Caco-2 (cell line): ENCODE data around the gene TMEM202. TPM values are rescaled to one million over a fixed set of nuclear protein-coding genes. Genes with fewer than 3 reads are reported as not detected.

Source experiments
- BruUV-seq: library from RNA; stranded (reverse); fragments of 400-500 nt; replicated peaks from 2 replicates; lab custom pipeline; 2021; lab: Mats Ljungman, UMichigan
- CTCF ChIA-PET: fragments of 300-600 bp; sonication (Branson Sonifier 250); formaldehyde crosslinking; loops from one replicate; lab custom pipeline; 2022; ENCODE audit warnings: antibody characterized with exemption; lab: Charles Lee
- POLR2A ChIA-PET: fragments of 300-600 bp; sonication (Branson Sonifier 250); formaldehyde crosslinking; loops from one replicate; lab custom pipeline; 2022; ENCODE audit warnings: antibody characterized with exemption; lab: Charles Lee
- DNase-seq, 2 experiments: peaks; one replicate each; pipeline versions ENCODE4 v3.0.0 to v3.0.0-alpha.2; 2020 to 2022
- H3K27me3 ChIP-seq: replicated peaks from 2 replicates; pipeline ENCODE4 v1.6.0; 2011; ENCODE audit warnings: low read length; ENCODE audit not compliant: control insufficient read depth, insufficient read depth
- H3K36me3 ChIP-seq: 2 replicates; pipeline ENCODE4 v1.5.1; 2011; ENCODE audit warnings: low read length; ENCODE audit not compliant: control insufficient read depth, insufficient read depth
- H3K4me1 ChIP-seq: fragments of 250-450 bp; sonication (Bioruptor Pico); 2 replicates; pipeline ENCODE4 v1.5.1; 2020; ENCODE audit warnings: mild to moderate bottlenecking
- H3K4me3 ChIP-seq: 2 replicates; pipeline ENCODE4 v1.5.1; 2011; ENCODE audit warnings: low read depth, mild to moderate bottlenecking, control low read depth, low read length
- H3K9me3 ChIP-seq: fragments of 250-450 bp; sonication (Bioruptor Pico); 2 replicates; pipeline ENCODE4 v1.5.1; 2020; ENCODE audit warnings: mild to moderate bottlenecking, moderate library complexity
- H3K27ac Mint-ChIP-seq: one replicate; pipeline ENCODE4 v1.8.0; 2022; ENCODE audit warnings: mixed read lengths; ENCODE audit not compliant: unreplicated experiment
- H3K27me3 Mint-ChIP-seq: one replicate; pipeline ENCODE4 v1.8.0; 2022; ENCODE audit warnings: mixed read lengths; ENCODE audit not compliant: insufficient read depth, unreplicated experiment
- H3K36me3 Mint-ChIP-seq: one replicate; pipeline ENCODE4 v1.8.0; 2022; ENCODE audit warnings: mild to moderate bottlenecking, mixed read lengths; ENCODE audit not compliant: insufficient read depth, unreplicated experiment
- H3K4me1 Mint-ChIP-seq: one replicate; pipeline ENCODE4 v1.8.0; 2022; ENCODE audit warnings: low read depth, mixed read lengths; ENCODE audit not compliant: unreplicated experiment
- H3K4me3 Mint-ChIP-seq: one replicate; pipeline ENCODE4 v1.8.0; 2022; ENCODE audit warnings: mild to moderate bottlenecking, moderate library complexity, mixed read lengths; ENCODE audit not compliant: unreplicated experiment
- H3K9me3 Mint-ChIP-seq: one replicate; pipeline ENCODE4 v1.8.0; 2022; ENCODE audit warnings: mixed read lengths; ENCODE audit not compliant: unreplicated experiment
- intact Hi-C: fragments of 100-400 bp; cut with micrococcal nuclease; formaldehyde crosslinking; loops from one replicate; pipeline ENCODE4 v1.10.0; 2022; ENCODE audit not compliant: unreplicated experiment
- total RNA-seq: library from RNA; stranded (reverse); gene quantifications from 2 replicates; pipeline ENCODE4 v1.2.3, GENCODE V29; 2022
- TF ChIP-seq, protein P1 (sequence below), 2 experiments: fragments of 200-600 bp in 1 of 2; IDR thresholded peaks; 1 replicate in 1 of 2; 2 replicates in 1 of 2; pipeline versions ENCODE4 v1.5.1 to v1.8.0; 2011 to 2022; ENCODE audit warnings: antibody characterized with exemption in 1 of 2, control low read depth in 1 of 2, inconsistent platforms in 1 of 2, low read depth in 1 of 2, low read length in 1 of 2, mild to moderate bottlenecking in 1 of 2, moderate library complexity in 1 of 2; ENCODE audit not compliant: insufficient read depth in 1 of 2, severe bottlenecking in 1 of 2, unreplicated experiment in 1 of 2

TMEM202 gene
- total RNA-seq, 1 experiment from 2014 or later = not detected

DNA sequence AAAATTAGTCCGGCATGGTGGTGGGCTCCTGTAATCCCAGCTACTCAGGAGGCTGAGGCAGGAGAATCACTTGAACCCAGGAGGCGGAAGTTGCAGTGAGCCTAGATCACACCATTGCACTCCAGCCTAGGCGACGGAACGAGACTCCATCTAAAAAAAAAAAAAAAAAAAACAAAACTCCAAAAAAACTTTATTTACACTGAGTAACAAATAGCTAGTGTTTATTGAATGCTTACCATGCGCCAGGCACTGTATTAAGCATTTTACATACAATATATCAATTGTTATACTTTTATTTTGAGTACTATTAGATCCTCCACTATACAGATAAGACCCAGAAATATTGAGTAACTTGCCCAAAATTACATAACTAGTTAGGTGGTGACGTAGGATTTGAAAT, 58.6 kb downstream of the TMEM202 start:
- TF ChIP-seq, protein P1, sequence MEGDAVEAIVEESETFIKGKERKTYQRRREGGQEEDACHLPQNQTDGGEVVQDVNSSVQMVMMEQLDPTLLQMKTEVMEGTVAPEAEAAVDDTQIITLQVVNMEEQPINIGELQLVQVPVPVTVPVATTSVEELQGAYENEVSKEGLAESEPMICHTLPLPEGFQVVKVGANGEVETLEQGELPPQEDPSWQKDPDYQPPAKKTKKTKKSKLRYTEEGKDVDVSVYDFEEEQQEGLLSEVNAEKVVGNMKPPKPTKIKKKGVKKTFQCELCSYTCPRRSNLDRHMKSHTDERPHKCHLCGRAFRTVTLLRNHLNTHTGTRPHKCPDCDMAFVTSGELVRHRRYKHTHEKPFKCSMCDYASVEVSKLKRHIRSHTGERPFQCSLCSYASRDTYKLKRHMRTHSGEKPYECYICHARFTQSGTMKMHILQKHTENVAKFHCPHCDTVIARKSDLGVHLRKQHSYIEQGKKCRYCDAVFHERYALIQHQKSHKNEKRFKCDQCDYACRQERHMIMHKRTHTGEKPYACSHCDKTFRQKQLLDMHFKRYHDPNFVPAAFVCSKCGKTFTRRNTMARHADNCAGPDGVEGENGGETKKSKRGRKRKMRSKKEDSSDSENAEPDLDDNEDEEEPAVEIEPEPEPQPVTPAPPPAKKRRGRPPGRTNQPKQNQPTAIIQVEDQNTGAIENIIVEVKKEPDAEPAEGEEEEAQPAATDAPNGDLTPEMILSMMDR (IDR thresholded peaks at IDR 0.05; ENCODE audit: insufficient read depth in 1 of 2, low read depth in 1 of 2, low read length in 1 of 2, severe bottlenecking in 1 of 2, unreplicated experiment in 1 of 2) = no peak
- ChIA-PET CTCF (interaction anchor here (0.7 kb wide), 1 partner anchor 54 kb away, joined by 3 read pairs; no protein-coding TSS in a partner anchor), POLR2A (no interaction called here)
- Mint-ChIP-seq H3K4me3 (no peak overlapping the region), H3K4me1 (no peaks in the 10 kb centered on the region), H3K36me3 (no peaks in the 10 kb centered on the region), H3K9me3 (no peaks in the 10 kb centered on the region), H3K27ac (no peak overlapping the region), H3K27me3 (no peaks in the 10 kb centered on the region)
- intact Hi-C loops = no loop called here
- peaks cover 2% of the 10 kb centered on the region; the same call in 1 of the 2 replicates for H3K27me3 ChIP-seq
- BruUV-seq = no TSS peak
- H3K4me3 ChIP-seq = no peak overlapping the region
- no peaks in the 10 kb centered on the region for H3K4me1 ChIP-seq
- no peaks in the 10 kb centered on the region for H3K9me3 ChIP-seq
- DNase-seq = no peak
- no peaks in the 10 kb centered on the region for H3K36me3 ChIP-seq

Other genes starting within 250 kb of the TMEM202 start
- 1.2 and 2.0 TPM in 2 replicates for gene GRAMD2A, start 200.5 kb upstream of the TMEM202 start, total RNA-seq
- gene PKM, start 167.1 kb upstream of the TMEM202 start, total RNA-seq = 733 and 791 TPM in 2 replicates
- gene PARP6, start 125.8 kb upstream of the TMEM202 start, total RNA-seq = 62.2 and 64.6 TPM in 2 replicates
- not detected in 2 replicates for gene CELF6, start 78.1 kb upstream of the TMEM202 start, total RNA-seq
- 151 and 153 TPM in 2 replicates for gene HEXA, start 22.3 kb upstream of the TMEM202 start, total RNA-seq
- 116 and 126 TPM in 2 replicates for gene ARIH1, start 76.0 kb downstream of the TMEM202 start, total RNA-seq